Adrenal gland (tissue), 12 donors: Measurements from ENCODE around the gene WLS. TPM values are rescaled to one million over a fixed set of nuclear protein-coding genes. Genes with fewer than 3 reads are reported as not detected.
A peak's percentile ranks its signal among the peaks of the same experiment; 100 is the strongest.
"Not testable (repeated sequence)": the region's sequence is repeated elsewhere in the genome, so short reads cannot be mapped to it uniquely, and the experiment has no call there.

Experiments
- DNase-seq, 7 donors: peaks; one replicate each; pipeline ENCODE4 v3.0.0-alpha.2; 2019 to 2020
- H3K27ac ChIP-seq, 5 donors: fragments of 200-600 bp; sonication (generic) in 4 of 5; 1 replicate in 3 of 5; 2 replicates in 2 of 5; pipeline versions ENCODE4 v1.5.1 to v1.8.0; 2016 to 2020; ENCODE audit warnings: mild to moderate bottlenecking in 1 of 5
- H3K27me3 ChIP-seq: fragments of 200-600 bp; 2 replicates; pipeline ENCODE4 v1.8.0; 2021
- H3K36me3 ChIP-seq, 2 donors: fragments of 200-600 bp; replicated peaks in 1 of 2; 1 replicate in 1 of 2; 2 replicates in 1 of 2; pipeline versions ENCODE4 v1.5.1 to v1.8.0; 2018 to 2022
- H3K4me1 ChIP-seq, 2 donors: fragments of 200-600 bp; replicated peaks in 1 of 2; 1 replicate in 1 of 2; 2 replicates in 1 of 2; pipeline versions ENCODE4 v1.5.1 to v1.8.0; 2018 to 2021
- H3K4me3 ChIP-seq, 4 donors: fragments of 200-600 bp; sonication (generic) in 3 of 4; one replicate each; pipeline ENCODE4 v1.5.1; 2016 to 2018
- H3K9me3 ChIP-seq, 3 donors: fragments of 200-600 bp; sonication (generic) in 1 of 3; replicated peaks in 1 of 3; 1 replicate in 2 of 3; 2 replicates in 1 of 3; pipeline versions ENCODE4 v1.5.1 to v1.8.0; 2016 to 2021
- CTCF ChIP-seq, 6 experiments: fragments of 450-650 bp in 4 of 6; fragments of 200-600 bp in 2 of 6; sonication (generic) in 1 of 6; IDR thresholded peaks; 1 replicate in 5 of 6; 2 replicates in 1 of 6; pipeline versions ENCODE4 v1.5.1 to v1.8.0; 2016 to 2021; ENCODE audit warnings: antibody characterized with exemption in 6 of 6, mild to moderate bottlenecking in 2 of 6, moderate library complexity in 1 of 6
- POLR2A ChIP-seq, 2 donors: fragments of 450-650 bp; IDR thresholded peaks; one replicate each; pipeline ENCODE4 v1.6.1; 2017; ENCODE audit warnings: antibody characterized with exemption in 2 of 2, mild to moderate bottlenecking in 2 of 2, moderate library complexity in 1 of 2
- WGBS, 4 donors: extraction: QIAGEN DNeasy Blood & Tissue Kit in 2 of 4; methylation state at CpG; one replicate each; pipeline versions ENCODE4 v1.1.5 to v1.1.7; 2013 to 2017; 5-methylcytosine and 5-hydroxymethylcytosine counted together
- intact Hi-C, 2 donors: fragments of 100-400 bp; cut with DNase I; formaldehyde crosslinking; loops; one replicate each; pipeline versions ENCODE4 v1.14.1 to v1.15.0; 2022 to 2023
- polyA plus RNA-seq, 3 donors: library from polyadenylated mRNA; stranded (reverse); fragments of 200-250 nt in 2 of 3; fragments of 350-450 nt in 1 of 3; fragmentation: Illumina TruSeq in 1 of 3; extraction: RNeasy Lipid Tissue Mini Kit (QIAGEN cat#74804) in 1 of 3; gene quantifications; one replicate each; pipeline ENCODE4 v1.2.3, GENCODE V29; 2013 to 2014
- total RNA-seq, 9 donors: library from RNA; depleted of rRNA in 4 of 9; stranded (reverse); fragments of >200 nt in 4 of 9; fragments of 120-200 nt in 1 of 9; fragmentation: NEBNext Ultra II Directional in 1 of 9; extraction: Animal tissue kit (Norgen Biotek cat#: 25700) in 1 of 9; gene quantifications; one replicate each; pipeline versions ENCODE4 v1.1.0 to v1.2.4, GENCODE V29; 2013 to 2023
- donor health status: healthy with polysubstance abuse.
- donor health status: Bipolar disorder and iron deficiency.
- donor health status: DM: yes; HTN: yes; CAD: no.
- donor health status: DM: no; HTN: no; CAD: no.
- donor health status: DM: no; HTN: no; CAD: no.
- donor health status: DM: yes; HTN: yes; CAD: no.

Gene WLS
- total and polyA plus RNA-seq, 12 donors, result 28.7 to 114 (median 59.5) TPM

GRCh38 chr1:68269637-68270430 is 37.5 kb upstream of the WLS start:
- intact Hi-C loops, result no loop called here
- 35 to 39% (median 36%) methylated on average over 3 of the region's 3 CpGs for WGBS, 4 donors
- no peak overlapping the region for H3K27ac ChIP-seq
- H3K4me3 ChIP-seq, result no peak overlapping the region
- H3K4me1 ChIP-seq, result peaks cover 0 to 3% of the 10 kb centered on the region in 2 donors
- TF ChIP-seq CTCF (IDR thresholded peaks at IDR 0.05), result no peak
- TF ChIP-seq POLR2A (IDR thresholded peaks at IDR 0.05), result no peak
- DNase-seq, result peak in 4 of 7 donors; percentile 5 to 35 (median 27)
- H3K36me3 ChIP-seq, result no peaks in the 10 kb centered on the region
- no peaks in the 10 kb centered on the region for H3K9me3 ChIP-seq
- H3K27me3 ChIP-seq, result no peaks in the 10 kb centered on the region

- intact Hi-C loops, result no loop called here
- Histone ChIP-seq H3K4me3 (no peak overlapping the region), H3K27ac (no peak overlapping the region), H3K9me3 (no peaks in the 10 kb centered on the region), H3K4me1 (peaks cover 0 to 3% of the 10 kb centered on the region in 2 donors), H3K27me3 (no peaks in the 10 kb centered on the region), H3K36me3 (no peaks in the 10 kb centered on the region)
- TF ChIP-seq CTCF (IDR thresholded peaks at IDR 0.05) (no peak), POLR2A (IDR thresholded peaks at IDR 0.05) (no peak)
- DNase-seq, result no peak
- WGBS, 4 donors, result 61 to 85% (median 63%) methylated on average over 4 of the region's 4 CpGs
Observed at GRCh38 chr1:68268896-68269483, 36.7 kb upstream of the WLS start.

GRCh38 chr1:68256824-68257223 is 24.5 kb upstream of the WLS start:
- WGBS, 4 donors, result 90 to 98% (median 94%) methylated on average over 5 of the region's 5 CpGs
- H3K4me3 ChIP-seq, H3K36me3 ChIP-seq, H3K4me1 ChIP-seq, H3K27me3 ChIP-seq, H3K27ac ChIP-seq, DNase-seq, H3K9me3 ChIP-seq, intact Hi-C loops: not testable (repeated sequence)

- Histone ChIP-seq H3K27me3 (no peaks in the 10 kb centered on the region), H3K9me3 (no peaks in the 10 kb centered on the region), H3K4me1 (no peaks in the 10 kb centered on the region), H3K4me3 (no peak overlapping the region), H3K27ac (no peak overlapping the region), H3K36me3 (no peaks in the 10 kb centered on the region)
- no peak for DNase-seq
- intact Hi-C loops, result no loop called here
- 76 to 83% (median 79%) methylated on average over 3 of the region's 3 CpGs for WGBS, 4 donors
- no peak for TF ChIP-seq POLR2A (IDR thresholded peaks at IDR 0.05)
- TF ChIP-seq CTCF (IDR thresholded peaks at IDR 0.05), result no peak
Observed at GRCh38 chr1:68255301-68255700, 23.0 kb upstream of the WLS start.
